ENCODE measurements around the gene TICAM1. TPM values are rescaled to one million over a fixed set of nuclear protein-coding genes. Genes with fewer than 3 reads are reported as not detected.
A peak's percentile ranks its signal among the peaks of the same experiment; 100 is the strongest.
"Not testable (repeated sequence)": the region's sequence is repeated elsewhere in the genome, so short reads cannot be mapped to it uniquely, and the experiment has no call there.

TICAM1 gene
- polyA plus RNA-seq, 1 donor from 2014 or later = 23.3 TPM

DNA sequence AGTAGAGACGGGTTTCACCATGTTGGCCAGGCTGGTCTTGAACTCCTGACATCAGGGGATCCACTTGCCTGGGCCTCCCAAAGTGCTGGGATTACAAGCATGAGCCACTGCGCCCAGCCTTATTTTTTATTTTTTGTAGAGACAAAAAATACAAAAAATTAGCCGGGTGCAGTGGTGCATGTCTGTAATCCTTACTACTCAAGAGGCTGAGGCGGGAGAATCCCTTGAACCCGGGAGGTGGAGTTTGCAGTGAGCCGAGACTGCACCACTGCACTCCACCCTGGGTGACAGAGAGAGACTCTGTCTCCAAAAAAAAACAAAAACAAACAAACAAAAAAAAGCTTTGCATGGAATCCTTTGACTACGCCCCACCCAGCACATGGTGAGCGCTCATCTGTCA lies 22.0 kb upstream of the TICAM1 start:
- not testable (repeated sequence) for H3K36me3 Mint-ChIP-seq, H3K4me3 Mint-ChIP-seq, H3K9me3 Mint-ChIP-seq, H3K27ac Mint-ChIP-seq, H3K27me3 Mint-ChIP-seq, H3K4me1 Mint-ChIP-seq

DNA sequence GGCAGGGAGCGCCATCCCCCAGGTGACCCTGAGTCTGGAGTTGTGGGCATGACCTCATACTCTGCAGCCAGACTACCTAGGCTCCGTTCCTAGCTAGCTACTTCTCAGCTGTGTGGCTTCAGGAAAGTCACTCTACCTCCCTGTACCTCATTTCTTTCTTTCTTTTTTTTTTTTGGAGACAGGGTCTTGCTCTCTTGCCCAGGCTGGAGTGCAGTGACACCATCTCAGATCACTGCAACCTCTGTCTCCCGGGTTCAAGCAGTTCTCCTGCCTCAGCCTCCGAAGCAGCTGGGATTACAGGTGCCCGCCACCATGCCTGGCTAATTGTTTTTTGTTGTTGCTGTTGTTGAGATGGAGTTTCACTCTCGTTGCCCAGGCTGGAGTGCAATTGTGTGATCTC lies 21.0 kb upstream of the TICAM1 start:
- H3K27ac Mint-ChIP-seq = peak overlapping the region in 1 of 3 donors; percentile 80
- H3K36me3 Mint-ChIP-seq = peaks cover 4% of the 10 kb centered on the region
- H3K9me3 Mint-ChIP-seq = no peaks in the 10 kb centered on the region
- no peak overlapping the region for H3K4me3 Mint-ChIP-seq
- H3K27me3 Mint-ChIP-seq = no peaks in the 10 kb centered on the region
- H3K4me1 Mint-ChIP-seq = peaks cover 6 to 12% (median 10%) of the 10 kb centered on the region in 3 donors

DNA sequence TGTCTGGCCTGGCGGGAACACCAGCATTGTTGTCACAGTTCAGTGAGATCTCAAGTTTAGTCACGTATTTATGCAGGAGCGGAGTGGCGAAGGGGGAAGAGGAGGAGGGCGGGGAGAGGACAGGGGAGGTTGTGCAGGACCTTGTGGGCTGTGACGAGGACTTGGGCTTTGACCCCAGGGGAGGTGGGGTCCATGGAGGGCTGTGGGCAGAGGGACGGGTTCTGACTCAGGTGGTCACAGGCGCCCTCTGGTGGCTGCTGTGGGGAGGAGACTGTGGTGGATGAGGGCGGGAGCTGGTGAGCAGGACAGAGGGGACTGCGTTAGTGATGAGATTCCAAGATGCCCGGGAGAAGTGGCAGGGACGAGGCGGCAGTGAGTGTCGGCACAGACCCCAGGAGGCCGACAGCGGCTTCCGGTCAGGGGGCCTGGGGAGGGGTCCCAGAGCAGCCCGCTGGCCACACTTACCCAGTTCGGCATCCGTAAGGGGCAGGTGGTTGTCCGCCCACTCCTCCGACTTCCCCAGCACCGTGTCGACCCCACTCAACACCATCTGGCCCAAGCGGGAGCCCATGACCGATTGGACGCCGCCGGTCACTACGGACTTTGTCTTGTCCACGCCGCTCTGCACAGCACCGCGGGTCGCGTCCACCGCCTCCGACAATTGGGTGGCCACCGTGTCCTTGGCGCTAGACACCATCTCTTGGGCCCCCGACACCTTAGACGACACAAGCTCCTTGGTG lies 20.2 kb upstream of the TICAM1 start:
- H3K4me1 Mint-ChIP-seq = peaks cover 6 to 12% (median 10%) of the 10 kb centered on the region in 3 donors
- no peaks in the 10 kb centered on the region for H3K9me3 Mint-ChIP-seq
- peak overlapping the region; percentile 13 to 87 (median 46) for H3K4me3 Mint-ChIP-seq
- peaks cover 4% of the 10 kb centered on the region for H3K36me3 Mint-ChIP-seq
- no peaks in the 10 kb centered on the region for H3K27me3 Mint-ChIP-seq
- H3K27ac Mint-ChIP-seq = peak overlapping the region in 1 of 3 donors; percentile 18

DNA sequence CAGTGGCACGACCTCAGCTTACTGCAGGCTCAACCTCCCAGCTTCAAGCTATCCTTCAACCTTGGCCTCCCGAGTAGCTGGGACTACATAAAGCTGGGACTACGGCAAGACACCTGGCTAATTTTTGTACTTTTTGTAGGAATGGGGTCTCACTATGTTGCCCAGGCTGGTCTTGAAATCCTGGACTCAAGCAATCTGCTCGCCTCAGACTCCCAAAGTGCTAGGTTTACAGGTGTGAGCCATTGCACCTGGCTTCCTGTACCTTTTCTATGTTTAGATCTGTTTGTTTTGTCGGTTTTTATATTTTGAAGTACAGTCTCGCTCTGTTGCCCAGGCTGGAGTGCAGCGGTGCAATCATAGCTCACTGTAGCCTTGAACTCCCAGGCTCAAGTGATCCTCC lies 17.5 kb upstream of the TICAM1 start:
- H3K4me1 Mint-ChIP-seq = peaks cover 6 to 12% (median 10%) of the 10 kb centered on the region in 3 donors
- H3K4me3 Mint-ChIP-seq = peak overlapping the region in 2 of 4 donors; percentile 8 to 71
- H3K27ac Mint-ChIP-seq = peak overlapping the region in 1 of 3 donors; percentile 88
- H3K9me3 Mint-ChIP-seq = no peaks in the 10 kb centered on the region
- no peaks in the 10 kb centered on the region for H3K27me3 Mint-ChIP-seq
- peaks cover 4% of the 10 kb centered on the region for H3K36me3 Mint-ChIP-seq

DNA sequence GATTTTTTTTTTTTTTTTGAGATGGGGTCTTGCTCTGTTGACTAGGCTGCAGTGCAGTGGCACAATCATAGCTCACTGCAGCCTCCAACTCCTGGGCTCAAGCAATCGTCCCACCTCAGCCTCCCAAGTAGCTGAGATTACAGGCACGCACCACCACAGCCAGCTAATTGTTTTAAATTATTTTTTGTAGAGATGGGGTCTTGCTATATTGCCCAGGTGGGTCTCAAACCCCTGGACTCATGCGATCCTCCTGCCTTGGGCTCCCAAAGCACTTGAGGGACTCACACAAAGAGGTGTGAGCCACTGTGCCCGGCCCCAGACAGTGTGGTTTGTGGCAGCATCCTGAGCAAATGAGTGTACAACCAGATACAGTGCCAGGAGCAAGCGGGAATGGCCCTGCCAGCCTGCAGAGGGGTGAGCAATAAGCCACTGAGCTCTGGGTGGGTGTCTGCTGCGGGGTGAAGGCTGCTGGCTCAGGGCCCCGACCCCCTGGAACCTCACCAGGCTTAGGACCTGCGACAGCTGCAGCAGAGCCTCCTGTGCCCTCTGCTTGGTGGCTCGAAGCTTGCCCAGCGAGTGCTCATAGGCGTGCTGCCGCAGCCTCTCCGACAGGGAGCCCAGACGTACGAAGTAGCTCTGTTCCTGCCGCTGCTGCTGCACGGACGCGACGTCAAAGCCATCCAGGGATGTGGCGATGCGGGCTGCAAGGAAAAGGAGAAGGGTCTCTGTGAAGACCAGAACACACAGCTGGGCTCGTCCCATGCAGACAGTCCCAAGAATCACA lies 15.9 kb upstream of the TICAM1 start:
- peaks cover 6 to 12% (median 12%) of the 10 kb centered on the region in 3 donors for H3K4me1 Mint-ChIP-seq
- no peaks in the 10 kb centered on the region for H3K9me3 Mint-ChIP-seq
- H3K4me3 Mint-ChIP-seq = no peak overlapping the region
- no peaks in the 10 kb centered on the region for H3K27me3 Mint-ChIP-seq
- H3K27ac Mint-ChIP-seq = peak overlapping the region in 1 of 3 donors; percentile 9
- H3K36me3 Mint-ChIP-seq = peaks cover 4% of the 10 kb centered on the region

DNA sequence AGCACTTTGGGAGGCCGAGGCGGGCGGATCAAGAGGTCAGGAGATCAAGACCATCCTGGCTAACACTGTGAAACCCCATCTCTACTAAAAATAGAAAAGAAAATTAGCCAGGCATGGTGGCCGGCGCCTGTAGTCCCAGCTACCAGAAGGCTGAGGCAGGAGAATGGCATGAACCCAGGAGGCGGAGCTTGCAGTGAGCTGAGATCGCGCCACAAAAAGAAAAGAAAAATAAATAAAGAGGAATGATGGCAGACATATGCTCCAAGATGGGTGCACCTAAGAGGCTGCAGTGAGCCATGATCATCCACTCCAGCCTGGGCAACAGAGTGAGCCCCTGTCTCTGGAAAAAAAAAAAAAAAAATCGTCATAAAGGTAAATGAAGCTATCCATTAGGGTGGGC lies 14.5 kb upstream of the TICAM1 start:
- H3K4me3 Mint-ChIP-seq, H3K27ac Mint-ChIP-seq, H3K9me3 Mint-ChIP-seq, H3K36me3 Mint-ChIP-seq, H3K27me3 Mint-ChIP-seq: not testable (repeated sequence)
- peaks cover 9 to 15% (median 13%) of the 10 kb centered on the region in 3 donors for H3K4me1 Mint-ChIP-seq

DNA sequence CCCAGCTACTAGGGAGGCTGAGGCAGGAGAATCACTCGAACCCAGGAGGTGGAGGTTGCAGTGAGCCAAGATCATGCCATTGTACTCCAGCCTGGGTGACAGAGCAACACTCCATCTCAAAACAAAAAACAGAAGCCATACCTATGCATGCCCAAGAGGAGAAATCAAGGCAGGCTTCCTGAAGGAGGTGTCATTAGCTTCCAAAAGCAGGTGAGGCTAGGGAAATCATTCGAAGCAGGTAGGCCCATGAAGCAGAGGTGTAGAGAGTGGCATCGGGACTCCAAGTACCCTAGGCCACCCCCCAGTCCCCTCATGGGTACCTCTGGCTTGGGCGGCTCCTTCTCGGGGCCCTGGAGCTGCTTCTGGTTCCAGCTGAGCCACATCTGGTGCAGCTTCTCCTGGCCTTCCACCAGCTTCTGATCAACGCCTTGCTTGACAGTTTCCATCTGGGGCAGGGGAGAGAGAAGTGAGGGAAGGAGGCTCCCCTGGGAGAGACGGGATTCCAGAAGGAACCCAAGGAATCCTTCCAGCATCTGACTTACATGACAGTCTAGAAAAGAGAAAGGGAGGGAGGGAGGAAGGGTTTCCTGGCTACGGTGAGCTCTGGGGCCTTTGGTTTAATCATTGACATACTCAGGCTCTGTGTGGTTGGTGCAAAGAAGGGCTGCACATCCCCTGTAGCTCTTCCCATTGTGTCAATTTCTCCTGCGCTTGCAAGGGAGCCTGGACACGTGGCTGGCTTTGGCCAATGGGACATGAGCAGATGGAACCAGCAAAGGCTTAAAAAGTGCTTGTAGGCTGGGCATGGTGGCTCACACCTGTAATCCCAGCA lies 13.1 kb upstream of the TICAM1 start:
- no peaks in the 10 kb centered on the region for H3K27me3 Mint-ChIP-seq
- peaks cover 17 to 21% (median 20%) of the 10 kb centered on the region in 3 donors for H3K4me1 Mint-ChIP-seq
- H3K36me3 Mint-ChIP-seq = peaks cover 8% of the 10 kb centered on the region
- no peak overlapping the region for H3K27ac Mint-ChIP-seq
- H3K9me3 Mint-ChIP-seq = no peaks in the 10 kb centered on the region
- H3K4me3 Mint-ChIP-seq = no peak overlapping the region

DNA sequence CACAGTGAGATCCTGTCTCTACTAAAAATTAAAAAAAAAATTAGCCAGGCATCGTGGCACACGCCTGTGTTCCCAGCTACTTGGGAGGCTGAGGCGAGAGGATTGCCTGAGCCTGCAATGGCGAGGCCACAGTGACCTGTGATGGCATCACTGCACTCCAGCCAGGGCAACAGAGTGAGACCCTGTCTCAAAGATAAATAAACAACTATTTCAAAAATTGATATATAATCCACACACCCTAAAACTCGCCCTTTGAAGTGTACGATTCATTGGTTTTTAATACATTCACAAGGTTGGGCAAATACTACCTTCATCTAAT lies 12.1 kb upstream of the TICAM1 start:
- peaks cover 8% of the 10 kb centered on the region for H3K36me3 Mint-ChIP-seq
- no peak overlapping the region for H3K4me3 Mint-ChIP-seq
- H3K4me1 Mint-ChIP-seq = peaks cover 11 to 17% (median 15%) of the 10 kb centered on the region in 3 donors
- H3K9me3 Mint-ChIP-seq = no peaks in the 10 kb centered on the region
- no peaks in the 10 kb centered on the region for H3K27me3 Mint-ChIP-seq
- H3K27ac Mint-ChIP-seq = peak overlapping the region in 1 of 3 donors; percentile 67

DNA sequence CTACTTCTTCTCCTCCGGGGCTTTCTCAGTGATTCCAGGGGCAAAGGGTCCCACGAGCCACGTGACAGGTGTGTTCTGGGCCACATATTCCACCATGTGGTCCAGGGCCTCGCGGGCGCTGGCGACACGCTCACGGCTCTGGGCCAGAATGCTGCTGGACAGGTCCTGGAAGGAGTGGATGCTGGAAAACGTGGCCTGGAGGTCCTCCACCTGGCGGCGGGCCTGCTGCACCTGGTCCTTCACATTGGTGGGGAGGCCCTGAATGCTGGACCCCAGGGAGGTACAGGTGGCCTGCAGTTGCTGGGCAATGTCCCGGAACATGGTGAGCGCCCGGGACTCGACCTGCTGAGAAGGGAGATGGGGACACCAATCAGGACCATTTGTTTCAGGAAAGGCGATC lies 7.7 kb upstream of the TICAM1 start:
- Mint-ChIP-seq H3K36me3 (peaks cover 14% of the 10 kb centered on the region), H3K27ac (no peak overlapping the region), H3K4me3 (no peak overlapping the region), H3K4me1 (peaks cover 11 to 20% (median 13%) of the 10 kb centered on the region in 3 donors), H3K9me3 (no peaks in the 10 kb centered on the region), H3K27me3 (no peaks in the 10 kb centered on the region)

DNA sequence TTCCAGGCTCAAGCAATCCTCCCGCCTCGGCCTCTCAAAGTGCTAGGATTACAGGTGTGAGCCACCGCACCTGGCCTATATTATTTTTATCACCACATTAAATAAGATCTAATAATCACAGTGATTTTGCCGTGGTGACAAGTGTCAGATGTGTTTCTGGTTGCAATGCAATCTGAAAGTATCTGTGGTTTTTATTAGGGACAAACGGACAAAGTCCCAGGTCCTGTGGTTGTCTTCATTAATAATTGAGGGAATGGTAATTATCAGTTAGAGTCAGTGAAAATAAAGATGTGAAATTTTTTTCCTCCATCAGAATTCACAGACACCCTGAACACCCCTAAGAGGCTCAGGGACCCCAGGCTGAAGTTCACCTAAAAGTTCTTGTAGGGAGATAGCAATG lies 1.3 kb upstream of the TICAM1 start:
- H3K9me3 Mint-ChIP-seq = no peaks in the 10 kb centered on the region
- H3K4me1 Mint-ChIP-seq = peaks cover 14 to 23% (median 18%) of the 10 kb centered on the region in 3 donors
- peak overlapping the region; percentile 51 to 87 (median 84) for H3K27ac Mint-ChIP-seq
- H3K27me3 Mint-ChIP-seq = no peaks in the 10 kb centered on the region
- H3K36me3 Mint-ChIP-seq = peaks cover 8% of the 10 kb centered on the region
- H3K4me3 Mint-ChIP-seq = peak overlapping the region; percentile 69 to 83 (median 76)

DNA sequence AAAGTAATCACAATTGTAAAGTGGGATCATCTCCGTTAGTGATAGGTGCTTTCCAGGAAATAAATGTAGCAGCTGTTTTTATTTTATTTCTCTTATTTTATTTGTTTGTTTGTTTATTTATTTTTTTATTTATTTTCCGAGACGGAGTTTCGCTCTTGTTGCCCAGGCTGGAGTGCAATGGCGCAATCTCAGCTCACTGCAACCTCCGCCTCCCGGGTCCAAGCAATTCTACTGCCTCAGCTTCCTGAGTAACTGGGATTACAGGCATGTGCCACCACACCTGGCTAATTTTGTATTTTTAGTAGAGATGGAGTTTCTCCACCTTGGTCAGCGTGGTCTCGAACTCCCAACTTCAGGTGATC lies 448 bp upstream of the TICAM1 start:
- H3K4me1 Mint-ChIP-seq = peaks cover 11 to 23% (median 19%) of the 10 kb centered on the region in 3 donors
- H3K27me3 Mint-ChIP-seq, H3K36me3 Mint-ChIP-seq, H3K9me3 Mint-ChIP-seq: not testable (repeated sequence)
- peak overlapping the region; percentile 77 to 95 (median 92) for H3K4me3 Mint-ChIP-seq
- peak overlapping the region; percentile 85 to 95 (median 87) for H3K27ac Mint-ChIP-seq

DNA sequence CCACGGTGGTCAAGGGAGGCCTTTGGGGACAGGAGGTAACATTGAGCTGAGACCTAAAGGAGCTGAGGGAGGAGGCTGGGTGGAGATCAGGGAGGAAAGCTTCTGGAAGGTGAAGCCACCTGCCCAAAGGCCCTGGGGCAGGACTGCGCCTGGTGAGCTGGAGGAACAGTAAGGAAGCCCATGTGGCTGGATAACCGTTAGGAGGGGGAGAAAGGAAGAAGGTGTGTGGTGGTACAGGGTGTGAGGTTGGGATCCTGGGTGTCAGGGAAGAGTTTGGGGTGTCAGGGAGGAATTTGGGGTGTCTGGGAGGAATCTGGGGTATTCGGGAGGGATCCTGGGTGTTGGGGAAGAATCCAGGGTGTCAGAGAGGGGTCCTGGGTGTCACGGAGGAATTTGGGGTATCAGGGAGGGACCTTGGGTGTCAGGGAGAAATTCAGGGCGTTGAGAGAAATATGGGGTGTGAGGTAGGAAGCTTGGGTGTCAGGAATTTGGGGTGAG lies 695 bp downstream of the TICAM1 start:
- H3K4me3 Mint-ChIP-seq = peak overlapping the region; percentile 77 to 95 (median 92)
- H3K9me3 Mint-ChIP-seq = no peaks in the 10 kb centered on the region
- H3K27ac Mint-ChIP-seq = peak overlapping the region; percentile 76 to 94 (median 88)

DNA sequence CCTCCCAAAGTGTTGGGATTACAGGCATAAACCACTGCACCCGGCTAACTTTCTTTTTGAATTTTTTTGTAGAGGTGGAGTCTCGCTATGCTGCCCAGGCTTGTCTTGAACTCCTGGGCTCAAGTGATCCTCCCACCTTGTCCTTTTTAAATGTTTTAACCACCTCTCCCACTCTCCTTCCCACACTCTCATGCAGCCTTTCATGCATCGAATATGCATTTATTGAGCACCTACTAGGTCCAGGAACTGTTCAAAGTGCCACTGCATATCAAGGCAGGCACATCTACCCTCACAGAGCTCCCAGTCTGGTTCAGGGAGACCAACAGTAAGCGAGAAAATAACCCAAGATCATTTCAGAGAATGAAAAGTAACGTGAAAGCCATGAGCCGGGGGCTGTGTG lies 1.2 kb downstream of the TICAM1 start:
- H3K9me3 Mint-ChIP-seq = no peaks in the 10 kb centered on the region
- H3K4me1 Mint-ChIP-seq = peaks cover 11 to 23% (median 19%) of the 10 kb centered on the region in 3 donors
- peak overlapping the region; percentile 76 to 94 (median 88) for H3K27ac Mint-ChIP-seq

More for the DNA sequence above, 695 bp downstream of the TICAM1 start:
- Mint-ChIP-seq H3K27me3 (no peaks in the 10 kb centered on the region), H3K36me3 (peaks cover 2% of the 10 kb centered on the region), H3K4me1 (peaks cover 11 to 23% (median 19%) of the 10 kb centered on the region in 3 donors)

DNA sequence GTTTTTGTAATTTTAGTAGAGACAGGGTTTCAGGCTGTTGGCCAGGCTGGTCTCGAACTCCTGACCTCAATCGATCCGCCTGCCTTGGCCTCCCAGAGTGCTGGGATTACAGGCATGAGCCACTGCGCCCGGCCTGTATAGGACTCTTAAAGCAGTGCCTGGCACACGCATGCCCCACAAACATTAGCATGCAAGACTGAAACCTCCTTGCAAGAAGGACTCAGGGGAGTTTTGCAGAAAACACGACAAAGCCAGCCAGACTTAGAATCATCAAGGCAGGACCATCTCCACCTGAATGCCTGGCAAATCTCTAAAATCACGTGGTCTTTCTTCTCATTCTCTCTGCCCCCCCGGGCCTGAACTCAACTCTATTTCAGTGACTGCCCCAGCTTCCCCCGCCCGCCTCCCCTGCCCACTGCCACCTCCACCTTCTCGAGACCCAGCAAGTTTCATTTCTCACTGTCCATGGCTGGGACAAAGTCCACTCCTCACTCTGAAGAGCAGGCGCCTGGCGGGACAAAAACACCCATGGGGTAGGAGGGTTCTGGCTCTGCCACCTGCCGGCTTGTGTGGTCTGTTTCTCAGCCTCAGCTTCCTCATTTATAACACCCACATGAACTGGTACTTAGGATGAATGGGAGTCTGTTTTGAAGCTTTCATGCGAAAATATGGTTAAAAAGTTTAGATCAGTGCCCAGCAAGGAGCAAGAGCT lies 2.4 kb downstream of the TICAM1 start:
- H3K36me3 Mint-ChIP-seq = peaks cover 2% of the 10 kb centered on the region
- no peaks in the 10 kb centered on the region for H3K27me3 Mint-ChIP-seq
- H3K4me1 Mint-ChIP-seq = peaks cover 11 to 23% (median 19%) of the 10 kb centered on the region in 3 donors
- peak overlapping the region; percentile 76 to 93 (median 89) for H3K27ac Mint-ChIP-seq
- H3K4me3 Mint-ChIP-seq = peak overlapping the region; percentile 77 to 95 (median 83)
- no peaks in the 10 kb centered on the region for H3K9me3 Mint-ChIP-seq

More for the DNA sequence above, 1.2 kb downstream of the TICAM1 start:
- Mint-ChIP-seq H3K36me3 (peaks cover 2% of the 10 kb centered on the region), H3K4me3 (peak overlapping the region; percentile 77 to 95 (median 92)), H3K27me3 (no peaks in the 10 kb centered on the region)

Data from IgD-negative memory B cell (primary cell).